Hematopoietic multipotent progenitor cell treated with erythropoietin and hydrocortisone succinate and interleukin-3 and kit ligand, for 4 days (in vitro differentiated cells): Measurements from ENCODE around the gene ITFG1.
"Not testable (repeated sequence)": the region's sequence is repeated elsewhere in the genome, so short reads cannot be mapped to it uniquely, and the experiment has no call there.

Source experiments
- DNase-seq: peaks from one replicate; pipeline ENCODE4 v3.0.0-alpha.2; 2015

Gene ITFG1

GRCh38 chr16:47408491-47408890, 52.4 kb downstream of the ITFG1 start:
- no peak for DNase-seq

- peak; percentile 8 for DNase-seq
Observed at GRCh38 chr16:47395733-47396498, 64.9 kb downstream of the ITFG1 start.

- peak; percentile 89 for DNase-seq
Observed at GRCh38 chr16:47392081-47392480, 68.8 kb downstream of the ITFG1 start.

GRCh38 chr16:47388705-47389104, 72.2 kb downstream of the ITFG1 start:
- DNase-seq: no peak

GRCh38 chr16:47387026-47387734, 73.7 kb downstream of the ITFG1 start:
- DNase-seq: no peak

GRCh38 chr16:47386201-47386718, 74.6 kb downstream of the ITFG1 start:
- no peak for DNase-seq

- no peak for DNase-seq
Observed at GRCh38 chr16:47382362-47382761, 78.5 kb downstream of the ITFG1 start.

GRCh38 chr16:47377154-47377553, 83.7 kb downstream of the ITFG1 start:
- DNase-seq: no peak

GRCh38 chr16:47375423-47375822, 85.4 kb downstream of the ITFG1 start:
- no peak for DNase-seq

- no peak for DNase-seq
Observed at GRCh38 chr16:47374629-47375028, 86.2 kb downstream of the ITFG1 start.

GRCh38 chr16:47371271-47372014, 89.4 kb downstream of the ITFG1 start:
- DNase-seq: no peak

GRCh38 chr16:47370536-47370935, 90.3 kb downstream of the ITFG1 start:
- DNase-seq: no peak

GRCh38 chr16:47366228-47366627, 94.6 kb downstream of the ITFG1 start:
- no peak for DNase-seq

- DNase-seq: no peak
Observed at GRCh38 chr16:47363761-47364160, 97.1 kb downstream of the ITFG1 start.

GRCh38 chr16:47359478-47359877, 101.4 kb downstream of the ITFG1 start:
- no peak for DNase-seq

GRCh38 chr16:47358816-47359215, 102.0 kb downstream of the ITFG1 start:
- DNase-seq: no peak

GRCh38 chr16:47349029-47349428, 111.8 kb downstream of the ITFG1 start:
- DNase-seq: not testable (repeated sequence)

- not testable (repeated sequence) for DNase-seq
Observed at GRCh38 chr16:47347021-47347696, 113.7 kb downstream of the ITFG1 start.

GRCh38 chr16:47342055-47342454, 118.8 kb downstream of the ITFG1 start:
- no peak for DNase-seq

GRCh38 chr16:47330562-47330961, 130.3 kb downstream of the ITFG1 start:
- DNase-seq: not testable (repeated sequence)

- not testable (repeated sequence) for DNase-seq
Observed at GRCh38 chr16:47324309-47324708, 136.6 kb downstream of the ITFG1 start.

GRCh38 chr16:47323241-47323640, 137.6 kb downstream of the ITFG1 start:
- peak; percentile 3 for DNase-seq
